ENCODE results near the gene HGF. TPM values are rescaled to one million over a fixed set of nuclear protein-coding genes. Genes with fewer than 3 reads are reported as not detected.
A peak's percentile ranks its signal among the peaks of the same experiment; 100 is the strongest.
"Not testable (repeated sequence)": the region's sequence is repeated elsewhere in the genome, so short reads cannot be mapped to it uniquely, and the experiment has no call there.

Gene HGF
- total RNA-seq = 6.6 TPM
- long read RNA-seq = 0 reads

DNA sequence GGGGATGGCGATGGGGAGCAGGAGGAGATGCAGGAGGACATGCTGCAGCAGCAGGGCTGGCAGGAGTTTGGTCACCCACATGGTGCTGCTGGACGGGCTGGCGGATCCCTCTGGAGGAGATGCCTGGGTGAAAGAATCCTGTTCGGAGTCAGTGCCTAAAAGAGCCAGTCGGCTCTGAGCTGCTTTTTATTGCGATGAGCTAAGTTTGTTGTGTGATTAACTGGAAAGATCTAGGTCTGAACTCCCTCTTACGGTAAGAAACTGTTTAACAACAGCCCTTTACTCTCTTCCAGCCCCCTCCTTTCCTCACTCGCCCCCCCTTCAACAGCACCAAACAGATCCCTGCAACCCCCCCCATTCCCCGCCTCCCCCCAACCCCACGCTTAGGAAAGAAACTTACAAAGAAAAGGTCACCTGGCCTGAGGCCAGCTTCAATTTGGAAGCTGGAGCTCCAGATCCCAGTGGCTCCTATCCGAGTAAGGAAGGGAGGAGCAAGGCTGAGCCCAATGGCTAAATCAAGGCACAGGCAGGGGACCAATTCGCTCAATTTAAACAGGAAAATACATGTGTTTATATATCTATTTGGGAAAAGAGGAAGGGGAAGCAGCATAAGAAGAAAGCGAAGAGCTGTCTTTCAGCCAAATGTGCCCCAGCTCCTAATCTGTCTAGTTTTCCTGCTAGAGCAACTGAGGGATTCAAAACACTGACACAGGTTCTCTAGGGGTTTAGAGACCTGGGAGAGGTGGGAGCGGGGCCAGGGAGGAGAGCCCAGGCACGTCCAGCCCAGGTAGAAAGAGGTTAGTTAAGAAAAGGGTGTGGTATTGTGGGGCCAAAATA lies at the start of gene HGF:
Gene HGF, minus strand, starts transcription at position 157 of the 837 bp plus-strand sequence. Its CDS starts 76 bp downstream, at position 81.
- peak; percentile 84 for DNase-seq (ENCODE audit: low spot score)
- intact Hi-C loops (cut with DNase I) = loop anchor here (5.0 kb wide), 1 partner anchor 268 kb away; no protein-coding TSS in a partner anchor

DNA sequence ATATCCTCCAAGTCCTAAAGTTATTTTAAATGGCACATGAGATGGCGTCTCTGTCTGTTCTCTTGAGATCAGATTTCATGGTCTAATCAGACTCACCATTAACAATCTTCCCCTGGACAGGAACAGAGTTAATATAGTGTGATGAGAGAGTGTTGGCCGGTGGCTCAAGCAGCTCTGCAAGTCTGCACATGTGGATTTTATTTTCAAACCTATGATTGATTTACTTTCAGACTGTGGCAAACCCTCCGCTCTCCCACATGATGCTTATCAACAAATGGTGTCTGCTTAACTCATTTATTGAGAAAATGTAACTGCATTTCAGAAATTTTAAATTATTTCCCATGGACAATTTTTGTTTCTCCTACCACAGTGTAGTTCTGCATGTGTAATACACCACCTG lies 46.5 kb upstream of the HGF start:
- intact Hi-C loops (cut with DNase I) = no loop called here
- DNase-seq (ENCODE audit: low spot score) = no peak

DNA sequence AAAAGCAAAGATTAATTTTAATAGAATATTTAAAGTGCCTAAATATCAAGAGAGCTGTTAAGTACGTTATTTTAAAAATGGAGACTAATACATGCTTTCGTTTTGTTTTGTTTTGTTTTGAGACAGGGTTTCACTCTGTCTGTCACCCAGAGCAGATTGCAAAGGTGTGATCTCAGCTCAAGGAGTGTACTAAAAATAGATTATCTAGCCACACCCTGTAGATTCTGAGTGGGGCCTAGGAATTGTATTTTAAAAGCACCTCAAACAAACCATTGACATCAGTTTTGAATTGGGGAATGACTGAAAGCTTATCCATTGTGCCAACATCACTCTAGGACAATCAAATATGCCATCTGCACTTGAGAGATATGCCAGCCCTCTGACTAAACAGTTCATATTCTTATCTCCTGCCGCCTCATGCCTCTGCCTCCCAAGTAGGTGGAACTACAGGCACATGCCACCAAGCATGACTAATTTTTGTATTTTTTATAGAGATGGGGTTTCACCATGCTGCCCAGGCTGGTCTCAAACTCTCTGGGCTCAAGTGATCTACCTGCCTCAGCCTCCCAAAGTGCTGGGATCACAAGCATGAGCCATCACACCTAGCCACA lies 43.1 kb upstream of the HGF start:
- intact Hi-C loops (cut with DNase I); DNase-seq (ENCODE audit: low spot score): not testable (repeated sequence)

DNA sequence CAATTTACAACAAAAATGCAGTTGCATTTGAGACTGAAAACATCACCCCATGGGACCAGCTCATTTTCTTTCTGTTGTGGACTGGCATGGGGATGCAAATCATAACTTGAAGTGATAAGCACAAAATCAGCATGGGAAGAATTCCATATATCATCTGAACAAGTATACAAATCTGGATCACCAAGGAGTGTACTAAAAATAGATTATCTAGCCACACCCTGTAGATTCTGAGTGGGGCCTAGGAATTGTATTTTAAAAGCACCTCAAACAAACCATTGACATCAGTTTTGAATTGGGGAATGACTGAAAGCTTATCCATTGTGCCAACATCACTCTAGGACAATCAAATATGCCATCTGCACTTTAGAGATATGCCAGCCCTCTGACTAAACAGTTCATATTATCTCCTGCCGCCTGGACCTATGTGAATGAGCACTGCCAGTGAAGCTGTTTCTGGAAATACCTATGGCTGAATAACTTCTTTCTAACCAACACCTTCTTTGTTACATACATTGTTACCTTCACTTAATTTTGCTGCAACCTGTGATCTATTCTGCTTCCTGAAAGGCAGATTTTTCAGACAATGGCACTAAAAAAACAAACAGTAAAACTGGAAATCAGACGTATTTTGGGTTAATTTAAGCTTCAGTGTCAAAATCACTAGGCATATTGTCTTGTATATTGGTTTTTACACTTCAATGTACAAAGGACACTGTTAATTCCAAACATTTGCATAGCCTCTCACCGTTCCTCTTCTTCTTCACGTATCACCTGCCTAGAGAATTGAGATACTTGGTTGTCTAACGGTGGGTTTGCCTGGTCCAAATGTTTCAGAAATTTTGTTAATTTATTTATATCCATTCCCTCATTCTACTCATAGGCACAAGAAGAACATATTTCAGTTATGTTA lies 42.4 kb upstream of the HGF start:
- intact Hi-C loops (cut with DNase I) = no loop called here
- DNase-seq (ENCODE audit: low spot score) = no peak

DNA sequence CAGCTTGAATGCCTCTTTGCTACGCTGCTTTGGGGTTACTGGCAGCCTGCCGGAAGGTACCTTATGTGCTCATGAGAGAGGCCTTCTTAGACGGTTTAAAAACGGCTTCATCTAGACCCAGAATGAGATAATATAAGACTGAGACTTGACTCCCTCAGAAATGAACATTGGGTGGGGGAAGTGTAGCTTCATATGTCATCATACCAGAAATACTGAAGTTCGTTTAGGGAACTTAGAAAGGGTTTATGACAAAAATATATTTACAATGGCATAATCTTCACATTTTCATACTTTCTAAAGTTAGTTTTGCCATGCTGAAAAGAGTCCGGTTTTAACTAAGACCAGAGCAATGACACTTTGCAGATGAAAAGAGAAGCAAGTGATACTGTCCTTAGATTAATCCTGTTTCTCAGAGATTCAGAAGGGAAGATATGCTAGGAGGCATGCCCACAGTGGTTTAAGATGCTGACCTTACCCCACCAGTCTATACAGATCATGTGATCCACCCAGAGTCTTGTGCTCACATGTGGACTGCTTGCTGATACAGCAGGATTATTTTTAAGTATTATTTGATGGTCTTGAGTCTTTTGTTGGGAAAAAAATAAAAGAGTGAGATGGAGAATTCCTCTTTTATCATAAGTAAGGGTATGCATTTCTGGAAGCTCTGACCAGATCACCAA lies 40.8 kb upstream of the HGF start:
- intact Hi-C loops (cut with DNase I) = no loop called here
- no peak for DNase-seq (ENCODE audit: low spot score)

GRCh38 chr7:81808310-81808709 lies 38.5 kb upstream of the HGF start:
- DNase-seq (ENCODE audit: low spot score) = not testable (repeated sequence)

DNA sequence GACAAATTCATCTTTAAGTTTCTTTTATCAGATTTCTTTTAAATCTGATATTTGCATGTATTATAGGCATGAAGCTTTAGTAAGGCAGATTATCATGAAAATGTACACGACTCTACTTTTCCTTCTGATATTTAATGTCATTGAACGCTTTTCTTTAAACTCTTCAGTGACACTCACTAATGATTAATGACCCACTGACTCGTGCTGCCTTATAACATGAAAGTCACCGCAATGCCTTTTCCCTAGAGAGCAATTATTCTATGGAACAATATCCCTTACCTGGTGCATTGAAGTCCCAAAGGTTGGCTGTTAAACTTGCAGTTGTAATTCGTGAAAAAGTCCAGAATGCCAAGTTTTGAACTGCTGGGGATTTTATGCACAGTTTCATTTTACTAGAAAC lies 33.4 kb upstream of the HGF start:
- DNase-seq (ENCODE audit: low spot score) = no peak
- intact Hi-C loops (cut with DNase I) = no loop called here

More at GRCh38 chr7:81808310-81808709, 38.5 kb upstream of the HGF start:
- intact Hi-C loops (cut with DNase I) = not testable (repeated sequence)

- intact Hi-C loops (cut with DNase I) = no loop called here
- no peak for DNase-seq (ENCODE audit: low spot score)
These were observed 32.4 kb upstream of the HGF start for GRCh38 chr7:81802251-81802650.

DNA sequence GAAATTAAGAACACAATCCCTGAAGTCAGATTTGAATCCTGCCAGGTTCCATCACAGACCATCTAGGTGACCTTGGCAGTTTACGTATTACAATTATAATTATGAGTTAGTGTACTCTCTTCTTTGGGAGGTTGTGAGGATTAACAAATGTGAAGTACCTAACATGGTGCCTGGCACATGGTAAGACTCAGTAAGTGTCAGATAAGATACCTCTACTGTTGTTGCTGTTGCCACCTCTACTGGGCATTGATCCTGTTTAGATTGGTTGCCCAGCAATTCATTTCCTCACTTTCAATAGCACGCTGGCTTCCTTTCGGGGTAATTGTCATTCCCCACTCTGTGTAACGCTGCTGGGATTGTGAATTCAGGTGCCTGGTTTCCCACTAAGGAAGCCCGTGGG lies 31.7 kb upstream of the HGF start:
- no peak for DNase-seq (ENCODE audit: low spot score)
- intact Hi-C loops (cut with DNase I) = no loop called here

GRCh38 chr7:81791568-81792518 lies 22.0 kb upstream of the HGF start:
- DNase-seq (ENCODE audit: low spot score) = no peak
- intact Hi-C loops (cut with DNase I) = no loop called here

DNA sequence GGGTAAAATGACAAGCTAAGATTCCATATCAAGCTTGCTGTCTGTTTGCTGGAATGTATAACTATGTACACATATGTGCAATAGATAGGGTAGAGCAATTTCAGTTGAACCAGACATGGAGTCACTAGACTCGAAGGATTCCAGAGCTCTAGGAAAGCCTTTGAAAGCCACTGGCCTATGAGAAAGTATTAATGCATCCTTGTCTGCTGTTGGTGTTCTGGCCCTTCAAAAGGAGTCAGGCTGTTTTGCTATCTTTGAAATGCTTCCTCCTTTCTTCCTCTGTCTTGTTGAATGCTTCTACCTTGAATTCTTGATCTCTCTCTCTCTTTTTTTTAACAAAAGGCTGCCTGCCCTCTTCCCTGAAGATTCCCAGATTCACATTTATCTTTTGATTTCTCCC lies 20.8 kb upstream of the HGF start:
- DNase-seq (ENCODE audit: low spot score) = no peak
- intact Hi-C loops (cut with DNase I) = no loop called here

DNA sequence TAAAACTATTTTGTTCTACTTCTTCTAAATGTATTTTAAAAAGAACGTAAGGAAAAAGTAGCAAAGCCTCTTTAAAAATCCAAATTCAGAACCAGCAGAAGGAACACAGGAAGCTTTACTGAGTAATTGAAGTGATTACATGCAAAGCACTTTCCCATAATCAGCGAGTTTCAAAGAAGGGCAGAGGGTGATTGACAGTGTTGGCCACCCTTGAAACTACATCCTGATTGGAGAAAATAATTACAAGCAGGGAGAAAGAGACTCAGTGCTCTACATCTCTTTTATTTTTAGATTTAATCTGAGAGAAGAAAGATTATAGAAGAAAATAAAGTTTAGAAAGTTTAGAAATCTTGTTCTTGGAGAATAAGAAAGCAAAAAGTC lies 20.3 kb upstream of the HGF start:
- intact Hi-C loops (cut with DNase I) = no loop called here
- no peak for DNase-seq (ENCODE audit: low spot score)

DNA sequence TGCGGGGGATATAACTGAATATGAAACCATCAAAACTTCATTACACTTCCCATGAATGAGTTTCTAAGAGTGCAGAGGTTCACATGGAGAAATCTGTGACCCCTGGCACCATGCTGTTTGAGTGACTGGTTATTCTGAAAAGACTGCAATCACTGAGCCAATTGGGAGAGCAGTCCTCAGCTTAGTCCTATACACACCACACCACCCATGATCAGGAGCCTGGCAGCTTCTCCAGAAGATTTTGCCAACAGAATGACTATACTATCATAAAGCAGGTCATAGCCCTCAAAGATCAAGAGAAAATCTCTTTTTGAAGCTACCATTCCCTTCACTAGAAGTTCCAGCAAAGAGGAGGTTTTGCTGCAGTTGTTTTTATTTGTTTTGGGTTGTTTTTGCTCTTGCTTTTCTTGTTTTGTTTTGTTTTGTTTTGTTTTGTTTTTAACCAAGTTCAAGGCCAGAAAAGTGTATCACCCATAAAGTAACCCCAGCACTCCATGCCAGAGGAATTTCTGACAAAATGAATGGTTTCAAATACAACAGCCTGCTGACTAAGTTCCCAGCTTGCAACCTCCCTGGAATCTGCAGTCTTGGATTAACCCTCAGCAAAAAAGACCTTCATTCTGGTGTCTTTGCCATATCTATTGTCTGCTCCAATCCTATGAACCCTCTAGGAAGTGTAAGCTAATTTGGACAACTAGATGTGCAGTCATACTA lies 19.7 kb upstream of the HGF start:
- no peak for DNase-seq (ENCODE audit: low spot score)
- intact Hi-C loops (cut with DNase I) = no loop called here

GRCh38 chr7:81788246-81788645 lies 18.4 kb upstream of the HGF start:
- intact Hi-C loops (cut with DNase I) = no loop called here
- DNase-seq (ENCODE audit: low spot score) = no peak

DNA sequence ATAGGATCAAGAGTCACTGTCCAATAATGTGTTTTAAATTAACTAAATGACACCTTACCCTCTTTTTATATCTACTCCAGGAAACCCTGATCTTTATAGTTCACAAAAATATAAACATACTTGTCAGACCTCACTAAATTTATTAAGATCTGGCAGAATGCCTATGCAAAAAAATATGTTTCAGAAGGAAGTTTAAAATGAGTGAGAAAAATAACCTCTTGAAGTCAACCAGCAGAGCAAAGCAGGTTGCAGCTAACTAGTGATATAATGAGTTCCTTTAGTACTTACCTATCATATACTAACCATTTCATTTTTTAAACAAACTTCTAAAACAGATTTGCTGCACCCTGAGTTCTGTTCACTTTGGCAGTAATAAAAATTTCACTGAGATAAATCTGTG lies 14.0 kb upstream of the HGF start:
- intact Hi-C loops (cut with DNase I) = no loop called here
- no peak for DNase-seq (ENCODE audit: low spot score)

- intact Hi-C loops (cut with DNase I) = no loop called here
These were observed 11.3 kb upstream of the HGF start for GRCh38 chr7:81780914-81781693.

GRCh38 chr7:81779706-81780105 lies 9.9 kb upstream of the HGF start:
- no peak for DNase-seq (ENCODE audit: low spot score)
- intact Hi-C loops (cut with DNase I) = no loop called here

More at GRCh38 chr7:81780914-81781693, 11.3 kb upstream of the HGF start:
- DNase-seq (ENCODE audit: low spot score) = no peak

Measured in cardiac septum (tissue), 1 donor.